SK-N-SH treated with all-trans-retinoic acid at 6 μM for 48 hours (cell line): ENCODE measurements around the gene CNTD1.

ENCODE experiments used
- ATAC-seq: fragments of 200-7000 bp; cut with Tn5 transposase; 3 replicates; pipeline ENCODE4 v1.9.1; 2020; ENCODE audit warnings: mild to moderate bottlenecking, moderate library complexity
- ARNTL ChIP-seq: fragments of 450-650 bp; formaldehyde crosslinking; IDR thresholded peaks from 2 replicates; pipeline ENCODE4 v1.5.0; 2020; ENCODE audit warnings: low read depth, mild to moderate bottlenecking, moderate library complexity, borderline replicate concordance
- BACH2 ChIP-seq: fragments of 250-450 bp; sonication (Bioruptor Pico); IDR thresholded peaks from 2 replicates; pipeline ENCODE4 v1.9.0; 2021; ENCODE audit warnings: mild to moderate bottlenecking, borderline replicate concordance
- CSDC2 ChIP-seq: fragments of 250-450 bp; sonication (Bioruptor Pico); IDR thresholded peaks from 2 replicates; pipeline ENCODE4 v1.5.0; 2020; ENCODE audit warnings: mild to moderate bottlenecking, moderate library complexity
- ESRRG ChIP-seq: fragments of 250-450 bp; sonication (Bioruptor Pico); IDR thresholded peaks from 2 replicates; pipeline ENCODE4 v1.6.1; 2021; ENCODE audit warnings: mild to moderate bottlenecking
- GLIS3 ChIP-seq: fragments of 250-450 bp; sonication (Bioruptor Pico); IDR thresholded peaks from 2 replicates; pipeline ENCODE4 v1.5.0; 2020; ENCODE audit warnings: mild to moderate bottlenecking, moderate library complexity
- ISL1 ChIP-seq: fragments of 250-450 bp; sonication (Bioruptor Pico); IDR thresholded peaks from 2 replicates; pipeline ENCODE4 v2.1.2; 2022; ENCODE audit warnings: mild to moderate bottlenecking, moderate library complexity
- OSR1 ChIP-seq: fragments of 250-450 bp; sonication (Bioruptor Pico); IDR thresholded peaks from 2 replicates; pipeline ENCODE4 v1.8.0; 2022; ENCODE audit warnings: moderate library complexity, mild to moderate bottlenecking, inconsistent platforms
- POU6F1 ChIP-seq: fragments of 250-450 bp; sonication (Bioruptor Pico); IDR thresholded peaks from 2 replicates; pipeline ENCODE4 v1.8.0; 2021; ENCODE audit warnings: low read depth, mild to moderate bottlenecking, moderate library complexity, borderline replicate concordance
- PPARA ChIP-seq: fragments of 250-450 bp; sonication (Bioruptor Pico); IDR thresholded peaks from 2 replicates; pipeline ENCODE4 v1.5.0; 2020; ENCODE audit warnings: mild to moderate bottlenecking, borderline replicate concordance
- RARB ChIP-seq: fragments of 250-450 bp; sonication (Bioruptor Pico); IDR thresholded peaks from 2 replicates; pipeline ENCODE4 v1.8.0; 2021; ENCODE audit warnings: mild to moderate bottlenecking, moderate library complexity
- SNAI2 ChIP-seq: fragments of 250-450 bp; sonication (Bioruptor Pico); IDR thresholded peaks from 2 replicates; pipeline ENCODE4 v1.5.0; 2020; ENCODE audit warnings: mild to moderate bottlenecking, moderate library complexity
- TCF4 ChIP-seq: fragments of 250-450 bp; sonication (Bioruptor Pico); IDR thresholded peaks from 2 replicates; pipeline ENCODE4 v1.8.0; 2021; ENCODE audit warnings: mild to moderate bottlenecking, moderate library complexity, borderline replicate concordance
- TOX ChIP-seq: fragments of 250-450 bp; sonication (Bioruptor Pico); IDR thresholded peaks from 2 replicates; pipeline ENCODE4 v1.8.0; 2021; ENCODE audit warnings: mild to moderate bottlenecking, moderate library complexity, borderline replicate concordance
- TSHZ2 ChIP-seq: fragments of 250-450 bp; sonication (Bioruptor Pico); IDR thresholded peaks from 2 replicates; pipeline ENCODE4 v1.5.0; 2020; ENCODE audit warnings: mild to moderate bottlenecking, moderate library complexity
- ZC3H10 ChIP-seq: fragments of 250-450 bp; sonication (Bioruptor Pico); IDR thresholded peaks from 2 replicates; pipeline ENCODE4 v1.5.1; 2021; ENCODE audit warnings: mild to moderate bottlenecking, moderate library complexity
- ZFP3 ChIP-seq: fragments of 250-450 bp; sonication (Bioruptor Pico); IDR thresholded peaks from 2 replicates; pipeline ENCODE4 v1.5.0; 2020; ENCODE audit warnings: mild to moderate bottlenecking, moderate library complexity
- ZFP30 ChIP-seq: fragments of 450-650 bp; formaldehyde crosslinking; IDR thresholded peaks from 2 replicates; pipeline ENCODE4 v1.5.0; 2022; ENCODE audit warnings: mild to moderate bottlenecking, moderate library complexity
- ZNF565 ChIP-seq: fragments of 450-650 bp; formaldehyde crosslinking; conservative IDR thresholded peaks from 2 replicates; pipeline ENCODE4 v1.5.0; 2020; ENCODE audit warnings: low read depth, mild to moderate bottlenecking, moderate library complexity
- ZNF70 ChIP-seq: fragments of 450-650 bp; formaldehyde crosslinking; IDR thresholded peaks from 2 replicates; pipeline ENCODE4 v1.5.0; 2020; ENCODE audit warnings: mild to moderate bottlenecking, moderate library complexity
- ZNF8 ChIP-seq: fragments of 450-650 bp; formaldehyde crosslinking; IDR thresholded peaks from 2 replicates; pipeline ENCODE4 v1.5.0; 2020; ENCODE audit warnings: mild to moderate bottlenecking, moderate library complexity
- TF ChIP-seq, protein P1 (sequence below): fragments of 250-450 bp; sonication (Bioruptor Pico); IDR thresholded peaks from 2 replicates; pipeline ENCODE4 v1.5.1; 2021; ENCODE audit warnings: mild to moderate bottlenecking, moderate library complexity
- TF ChIP-seq, protein P2 (sequence below): fragments of 250-450 bp; sonication (Bioruptor Pico); IDR thresholded peaks from 2 replicates; pipeline ENCODE4 v1.5.1; 2020; ENCODE audit warnings: low read depth, mild to moderate bottlenecking, moderate library complexity
- TF ChIP-seq, protein P3 (sequence below): fragments of 250-450 bp; sonication (Bioruptor Pico); IDR thresholded peaks from 2 replicates; pipeline ENCODE4 v1.8.0; 2020; ENCODE audit warnings: mild to moderate bottlenecking, moderate library complexity, borderline replicate concordance

CNTD1 gene

GRCh38 chr17:42751628-42752027 lies 47.0 kb upstream of the CNTD1 start:
- no peak for TF ChIP-seq PPARA (CRISPR knock-in tag)
- no peak for TF ChIP-seq OSR1
- TF ChIP-seq, all 23 proteins: peak for 0
- ATAC-seq = no peak

- TF ChIP-seq ISL1 (CRISPR knock-in tag) (no peak), RARB (CRISPR knock-in tag) (no peak), POU6F1 (no peak), SNAI2 (CRISPR knock-in tag) (no peak), ZNF565 (CRISPR knock-in tag) (no peak), TOX (CRISPR knock-in tag) (no peak), TCF4 (CRISPR knock-in tag) (no peak), ARNTL (CRISPR knock-in tag) (no peak), GLIS3 (CRISPR knock-in tag) (no peak), ZFP30 (CRISPR knock-in tag) (no peak), ZC3H10 (CRISPR knock-in tag) (no peak), TSHZ2 (CRISPR knock-in tag) (no peak), PPARA (CRISPR knock-in tag) (no peak), ZNF8 (no peak), ZNF70 (no peak), ESRRG (CRISPR knock-in tag) (no peak), ZFP3 (CRISPR knock-in tag) (no peak), BACH2 (CRISPR knock-in tag) (no peak)
- TF ChIP-seq, protein P1, sequence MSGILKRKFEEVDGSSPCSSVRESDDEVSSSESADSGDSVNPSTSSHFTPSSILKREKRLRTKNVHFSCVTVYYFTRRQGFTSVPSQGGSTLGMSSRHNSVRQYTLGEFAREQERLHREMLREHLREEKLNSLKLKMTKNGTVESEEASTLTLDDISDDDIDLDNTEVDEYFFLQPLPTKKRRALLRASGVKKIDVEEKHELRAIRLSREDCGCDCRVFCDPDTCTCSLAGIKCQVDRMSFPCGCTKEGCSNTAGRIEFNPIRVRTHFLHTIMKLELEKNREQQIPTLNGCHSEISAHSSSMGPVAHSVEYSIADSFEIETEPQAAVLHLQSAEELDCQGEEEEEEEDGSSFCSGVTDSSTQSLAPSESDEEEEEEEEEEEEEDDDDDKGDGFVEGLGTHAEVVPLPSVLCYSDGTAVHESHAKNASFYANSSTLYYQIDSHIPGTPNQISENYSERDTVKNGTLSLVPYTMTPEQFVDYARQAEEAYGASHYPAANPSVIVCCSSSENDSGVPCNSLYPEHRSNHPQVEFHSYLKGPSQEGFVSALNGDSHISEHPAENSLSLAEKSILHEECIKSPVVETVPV (CRISPR knock-in tag) = no peak
- peak; percentile 32; the same call in 2 of the 3 replicates for ATAC-seq
Observed at GRCh38 chr17:42754782-42755181, 43.9 kb upstream of the CNTD1 start.

DNA sequence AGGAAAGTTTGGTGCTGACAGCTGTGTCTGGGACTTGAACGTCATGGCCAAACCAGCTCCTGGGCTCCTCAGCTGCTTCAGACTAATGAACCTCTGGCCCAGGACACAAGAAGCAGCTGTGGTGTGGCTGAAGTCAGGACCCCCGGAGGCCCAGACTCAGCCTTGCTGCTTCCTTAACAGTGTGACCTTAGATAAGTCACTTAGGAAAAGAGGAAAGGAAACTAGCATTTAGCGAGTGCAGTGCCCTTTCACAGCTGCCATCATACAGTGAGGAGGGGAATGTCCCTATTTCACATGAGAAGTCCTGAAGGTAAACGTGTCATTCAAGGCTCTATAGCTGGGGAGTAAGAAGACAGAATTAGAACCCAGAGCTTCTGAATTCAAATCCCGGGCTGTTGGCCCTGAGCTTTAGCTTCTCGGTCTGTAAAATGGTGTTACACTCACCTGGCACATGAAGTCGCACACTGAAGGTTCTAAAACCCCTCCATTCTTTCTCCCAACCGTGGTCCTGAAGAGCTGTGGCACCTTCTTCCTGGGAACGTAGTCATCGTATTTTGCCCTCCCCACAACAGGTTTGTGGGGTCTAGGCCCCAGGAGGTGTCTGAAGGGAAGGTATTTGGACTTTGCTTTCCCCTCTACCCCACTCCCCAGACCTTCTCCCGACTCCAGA lies 38.5 kb upstream of the CNTD1 start:
- ATAC-seq = no peak
- TF ChIP-seq TCF4 (CRISPR knock-in tag) (no peak), ZNF8 (no peak), OSR1 (no peak), TSHZ2 (CRISPR knock-in tag) (no peak), ZNF70 (no peak), SNAI2 (CRISPR knock-in tag) (no peak), ZFP3 (CRISPR knock-in tag) (no peak), TOX (CRISPR knock-in tag) (no peak), CSDC2 (CRISPR knock-in tag) (no peak), RARB (CRISPR knock-in tag) (no peak), BACH2 (CRISPR knock-in tag) (no peak), ZC3H10 (CRISPR knock-in tag) (no peak), ISL1 (CRISPR knock-in tag) (no peak), PPARA (CRISPR knock-in tag) (no peak)
- TF ChIP-seq, protein P2, sequence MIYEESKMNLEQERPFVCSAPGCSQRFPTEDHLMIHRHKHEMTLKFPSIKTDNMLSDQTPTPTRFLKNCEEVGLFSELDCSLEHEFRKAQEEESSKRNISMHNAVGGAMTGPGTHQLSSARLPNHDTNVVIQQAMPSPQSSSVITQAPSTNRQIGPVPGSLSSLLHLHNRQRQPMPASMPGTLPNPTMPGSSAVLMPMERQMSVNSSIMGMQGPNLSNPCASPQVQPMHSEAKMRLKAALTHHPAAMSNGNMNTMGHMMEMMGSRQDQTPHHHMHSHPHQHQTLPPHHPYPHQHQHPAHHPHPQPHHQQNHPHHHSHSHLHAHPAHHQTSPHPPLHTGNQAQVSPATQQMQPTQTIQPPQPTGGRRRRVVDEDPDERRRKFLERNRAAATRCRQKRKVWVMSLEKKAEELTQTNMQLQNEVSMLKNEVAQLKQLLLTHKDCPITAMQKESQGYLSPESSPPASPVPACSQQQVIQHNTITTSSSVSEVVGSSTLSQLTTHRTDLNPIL (CRISPR knock-in tag) = no peak
- TF ChIP-seq, protein P3, sequence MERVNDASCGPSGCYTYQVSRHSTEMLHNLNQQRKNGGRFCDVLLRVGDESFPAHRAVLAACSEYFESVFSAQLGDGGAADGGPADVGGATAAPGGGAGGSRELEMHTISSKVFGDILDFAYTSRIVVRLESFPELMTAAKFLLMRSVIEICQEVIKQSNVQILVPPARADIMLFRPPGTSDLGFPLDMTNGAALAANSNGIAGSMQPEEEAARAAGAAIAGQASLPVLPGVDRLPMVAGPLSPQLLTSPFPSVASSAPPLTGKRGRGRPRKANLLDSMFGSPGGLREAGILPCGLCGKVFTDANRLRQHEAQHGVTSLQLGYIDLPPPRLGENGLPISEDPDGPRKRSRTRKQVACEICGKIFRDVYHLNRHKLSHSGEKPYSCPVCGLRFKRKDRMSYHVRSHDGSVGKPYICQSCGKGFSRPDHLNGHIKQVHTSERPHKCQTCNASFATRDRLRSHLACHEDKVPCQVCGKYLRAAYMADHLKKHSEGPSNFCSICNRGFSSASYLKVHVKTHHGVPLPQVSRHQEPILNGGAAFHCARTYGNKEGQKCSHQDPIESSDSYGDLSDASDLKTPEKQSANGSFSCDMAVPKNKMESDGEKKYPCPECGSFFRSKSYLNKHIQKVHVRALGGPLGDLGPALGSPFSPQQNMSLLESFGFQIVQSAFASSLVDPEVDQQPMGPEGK = no peak
